HT-29 (cell line): Measurements from ENCODE around the gene TTC29. TPM values are rescaled to one million over a fixed set of nuclear protein-coding genes. Genes with fewer than 3 reads are reported as not detected.
"Not testable (repeated sequence)": the region's sequence is repeated elsewhere in the genome, so short reads cannot be mapped to it uniquely, and the experiment has no call there.

Experiments
- DNase-seq: peaks from one replicate; pipeline ENCODE4 v3.0.0-alpha.2; 2015; ENCODE audit warnings: low spot score
- total RNA-seq: library from RNA; depleted of rRNA; stranded (reverse); fragments of >200 nt; shearing (Covaris generic); gene quantifications from 2 replicates; pipeline ENCODE4 v1.2.3, GENCODE V29; 2014

The TTC29 gene
- total RNA-seq, 1 experiment from 2014 or later, result not detected

DNA sequence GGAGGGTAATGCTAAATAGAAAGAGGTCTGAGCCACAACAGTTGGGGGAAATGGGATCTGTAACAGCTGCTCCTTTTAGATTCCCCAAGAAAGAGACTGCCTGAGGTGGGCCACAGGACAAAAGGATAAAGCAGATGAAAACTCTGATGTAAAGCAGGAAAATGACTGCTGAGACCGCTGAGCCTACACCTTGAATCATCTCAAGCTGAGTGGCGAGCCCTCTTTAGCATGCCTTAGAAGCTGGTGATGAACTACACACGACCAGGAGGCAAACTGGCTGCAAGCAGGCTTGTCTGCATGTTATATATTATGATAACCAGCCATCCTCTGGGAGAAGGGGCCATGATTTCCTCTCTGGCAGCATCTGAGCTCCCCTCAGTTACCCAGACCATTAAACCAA lies 88.4 kb downstream of the TTC29 start:
- DNase-seq, result no peak

DNA sequence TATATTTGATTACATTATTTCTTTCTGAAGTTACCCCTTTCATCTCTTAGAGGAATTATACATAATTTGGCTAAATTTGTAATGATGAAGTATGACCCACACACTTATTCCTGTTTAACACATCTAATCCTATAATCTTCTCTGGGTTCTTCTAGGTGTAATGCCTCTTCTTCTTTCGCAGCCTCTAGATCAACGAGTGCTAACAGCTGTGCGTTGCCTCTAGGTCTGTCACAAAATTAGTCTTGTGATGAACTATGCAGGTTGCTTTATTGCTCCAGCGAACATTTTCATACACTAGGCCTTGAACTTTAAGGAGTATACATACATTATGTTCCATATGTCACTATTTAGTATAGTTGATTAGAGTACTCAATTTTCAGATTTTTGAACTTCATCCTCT lies 89.9 kb downstream of the TTC29 start:
- no peak for DNase-seq

DNA sequence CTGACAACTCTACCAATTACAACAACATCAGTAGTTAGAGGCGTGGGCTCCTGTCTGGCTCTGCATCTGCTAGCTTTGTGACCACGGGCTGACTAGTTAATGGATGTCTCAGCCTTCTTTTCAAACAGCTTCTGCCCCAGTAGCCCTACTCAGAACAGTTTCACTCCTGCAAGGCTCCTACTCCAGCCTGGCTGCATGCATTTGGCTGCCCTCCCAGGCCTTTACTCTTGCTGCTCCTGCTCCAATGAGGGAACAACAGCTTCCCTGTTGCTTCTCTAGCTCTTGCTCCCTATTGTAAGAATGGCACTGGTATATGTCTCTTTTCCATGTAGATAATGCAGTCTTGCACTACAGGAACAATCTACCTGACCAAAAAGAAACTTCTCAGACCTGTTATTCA lies 93.3 kb downstream of the TTC29 start:
- no peak for DNase-seq

DNA sequence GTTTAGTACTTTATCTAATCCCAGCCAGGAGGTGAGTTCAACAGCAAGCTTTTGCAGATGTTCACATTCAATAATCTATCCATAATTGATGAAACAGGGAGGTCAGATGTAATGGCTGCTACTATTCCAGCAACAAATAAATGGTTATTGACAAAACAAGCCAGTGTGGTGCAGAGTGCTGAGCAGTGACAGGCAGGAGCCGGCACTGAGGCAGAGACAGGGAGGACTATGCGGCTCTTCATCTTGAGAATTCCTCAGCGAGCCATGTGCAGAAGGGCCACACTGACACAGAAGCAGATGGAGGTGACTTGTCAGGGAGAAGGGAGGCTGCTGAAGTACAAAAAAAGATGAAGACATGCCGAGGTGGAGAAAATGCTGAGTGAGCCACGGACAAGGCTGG lies 98.3 kb downstream of the TTC29 start:
- DNase-seq, result no peak

DNA sequence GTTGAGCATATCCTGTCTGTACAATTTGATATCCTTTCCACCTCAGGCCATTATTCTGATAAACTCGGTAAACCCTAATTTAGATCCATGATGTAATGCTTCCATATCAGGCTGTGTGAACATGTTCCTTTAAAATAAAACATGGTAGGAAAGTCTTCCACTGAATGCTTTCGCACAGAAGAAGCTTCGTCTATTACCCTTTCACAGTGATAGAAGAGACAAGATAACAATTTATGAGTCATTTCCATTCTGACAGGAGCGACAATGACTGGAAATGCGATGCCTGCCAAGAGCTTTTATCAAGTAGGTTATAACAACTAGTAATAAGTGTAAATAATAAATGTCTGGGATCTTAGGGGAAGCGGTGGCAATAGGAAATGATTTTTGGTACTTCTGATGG lies 98.8 kb downstream of the TTC29 start:
- no peak for DNase-seq

DNA sequence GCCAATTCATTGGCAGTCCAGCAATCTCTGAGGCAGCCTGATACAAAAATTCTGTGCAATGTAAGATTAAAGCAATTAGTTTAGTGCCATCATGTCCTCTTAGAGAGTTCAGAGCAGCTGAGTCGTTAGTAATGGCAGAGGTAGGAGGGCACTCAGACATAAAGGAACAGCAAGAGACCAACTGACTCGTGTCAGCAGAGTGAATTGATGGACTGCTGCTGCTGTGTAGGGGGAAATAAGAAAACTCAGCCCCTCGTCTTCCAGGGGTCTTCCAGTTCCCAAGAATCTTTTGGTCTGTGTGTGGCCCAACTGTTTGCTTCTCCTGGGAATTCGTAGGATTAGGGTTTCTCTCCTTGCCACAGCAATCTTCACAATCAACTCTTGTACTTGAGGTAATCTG lies 100.9 kb downstream of the TTC29 start:
- no peak for DNase-seq

DNA sequence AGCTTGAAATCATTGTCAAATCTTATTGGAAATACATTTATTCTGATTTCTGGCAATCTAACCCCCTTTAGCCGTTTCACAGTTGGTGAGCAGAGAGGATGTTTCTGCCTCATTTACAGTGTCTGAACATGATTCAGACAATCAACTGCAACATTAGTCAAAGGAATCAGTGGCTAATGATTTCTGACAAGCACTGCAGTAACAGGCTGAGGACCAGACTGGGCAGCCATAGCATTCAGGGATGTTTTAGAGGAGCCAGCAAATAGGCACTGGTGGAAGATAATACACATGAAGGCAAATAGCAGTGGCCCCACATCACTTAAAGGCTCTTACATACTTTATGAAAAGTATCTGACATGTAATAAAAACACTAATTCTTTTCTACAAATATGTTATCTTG lies 102.8 kb downstream of the TTC29 start:
- DNase-seq, result no peak

DNA sequence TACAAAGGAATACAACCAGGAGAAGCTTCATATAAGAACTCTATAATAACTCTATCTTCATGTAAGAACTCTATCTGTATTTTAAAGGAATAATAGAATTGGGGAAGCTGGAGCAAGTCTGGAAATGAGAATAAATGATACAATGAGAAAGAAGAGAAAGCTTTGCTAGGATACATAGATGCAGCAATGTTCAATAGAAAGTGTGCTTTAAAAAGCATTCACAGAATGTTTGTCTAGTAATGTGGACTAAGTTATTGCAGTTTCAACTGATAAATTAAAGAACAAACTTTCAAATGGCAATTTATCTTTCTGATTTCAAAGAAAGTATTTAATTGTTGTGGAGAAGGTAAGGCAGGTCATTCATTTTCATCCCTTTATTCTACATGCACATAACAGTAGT lies 104.9 kb downstream of the TTC29 start:
- DNase-seq, result no peak

DNA sequence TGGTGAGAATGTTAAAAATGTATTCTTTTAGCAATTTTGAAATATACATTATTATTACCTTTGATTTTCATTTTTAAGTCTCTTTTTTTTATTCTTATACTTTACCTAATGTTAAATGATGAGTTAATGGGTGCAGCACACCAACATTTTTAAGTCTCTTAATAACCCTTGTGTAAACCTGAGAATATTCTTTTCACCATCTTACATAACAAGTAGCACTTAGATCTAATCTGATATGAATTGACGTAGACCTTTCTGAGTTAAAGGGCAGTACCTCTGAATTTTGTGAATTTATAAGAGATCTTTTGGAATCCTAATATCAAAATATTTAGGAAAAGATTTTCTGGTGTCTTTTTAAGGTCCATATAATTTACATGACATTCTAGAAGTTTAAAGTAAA lies 110.6 kb downstream of the TTC29 start:
- DNase-seq, result no peak

DNA sequence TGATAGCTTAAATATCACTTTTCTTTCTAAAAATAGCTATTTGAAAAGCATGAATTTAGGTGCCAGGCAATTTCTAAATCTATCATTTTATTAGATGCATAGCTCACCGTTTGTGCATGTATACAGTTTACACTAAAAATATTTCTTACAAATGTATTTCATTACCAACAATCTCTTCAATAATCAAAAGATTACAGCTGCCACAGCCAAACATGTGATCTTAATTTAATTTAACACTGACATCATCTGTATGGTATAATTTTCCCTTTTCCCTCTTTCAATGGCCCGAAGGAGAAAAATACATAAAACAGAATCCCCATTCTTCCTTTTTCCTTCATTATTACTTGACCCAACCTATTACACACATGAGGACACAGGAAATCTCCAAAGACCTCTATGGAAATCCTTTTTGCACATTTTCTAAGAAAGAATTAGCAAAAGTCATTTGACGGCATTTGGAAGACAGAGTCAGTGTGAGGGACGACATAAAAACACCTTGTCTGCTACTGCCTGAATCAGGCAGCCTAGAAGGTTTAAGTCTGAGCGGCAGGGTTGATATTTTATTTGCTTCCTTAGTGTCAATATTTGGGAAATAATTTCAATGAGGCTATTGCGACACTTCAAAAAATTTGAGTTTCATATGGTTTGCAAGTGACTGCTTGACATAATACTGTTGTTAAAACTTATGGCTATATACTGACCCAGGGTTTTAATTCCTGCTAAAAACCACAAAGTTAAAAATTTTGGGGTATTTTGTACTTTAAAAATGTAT lies 111.2 kb downstream of the TTC29 start:
- DNase-seq, result no peak

DNA sequence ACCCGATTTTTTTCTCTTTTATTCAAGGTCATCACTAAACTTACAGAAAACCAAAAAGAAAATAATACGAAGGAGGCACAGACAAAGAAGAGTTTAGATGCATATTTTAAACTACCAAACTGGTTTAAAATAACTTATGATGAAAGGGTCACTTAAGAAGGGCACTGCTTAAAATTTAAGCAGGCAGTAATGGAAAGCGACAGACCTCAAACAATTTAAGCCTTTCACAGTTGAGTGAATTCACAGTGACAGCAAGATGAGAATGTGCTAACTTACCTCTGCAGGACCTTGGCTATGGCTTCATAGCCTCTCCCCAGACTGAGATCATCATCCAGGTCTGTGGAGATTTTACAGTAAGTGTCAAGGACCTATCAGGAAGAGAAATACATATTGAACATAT lies 112.1 kb downstream of the TTC29 start:
- DNase-seq, result no peak

DNA sequence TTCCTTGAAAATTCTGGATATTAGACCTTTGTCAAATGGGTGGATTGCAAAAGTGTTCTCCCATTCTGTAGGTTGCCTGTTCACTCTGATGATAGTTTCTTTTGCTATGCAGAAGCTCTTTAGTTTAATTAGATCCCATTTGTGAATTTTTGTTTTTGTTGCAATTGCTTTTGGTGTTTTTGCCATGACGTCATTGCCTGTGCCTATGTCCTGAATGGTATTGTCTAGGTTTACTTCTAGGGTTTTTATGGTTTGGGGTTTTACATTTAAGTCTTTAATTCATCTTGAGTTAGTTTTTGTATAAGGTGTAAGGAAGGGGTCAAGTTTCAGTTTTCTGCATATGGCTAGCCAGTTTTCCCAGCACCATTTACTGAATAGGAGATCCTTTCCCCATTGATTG lies 122.7 kb downstream of the TTC29 start:
- DNase-seq, result not testable (repeated sequence)

DNA sequence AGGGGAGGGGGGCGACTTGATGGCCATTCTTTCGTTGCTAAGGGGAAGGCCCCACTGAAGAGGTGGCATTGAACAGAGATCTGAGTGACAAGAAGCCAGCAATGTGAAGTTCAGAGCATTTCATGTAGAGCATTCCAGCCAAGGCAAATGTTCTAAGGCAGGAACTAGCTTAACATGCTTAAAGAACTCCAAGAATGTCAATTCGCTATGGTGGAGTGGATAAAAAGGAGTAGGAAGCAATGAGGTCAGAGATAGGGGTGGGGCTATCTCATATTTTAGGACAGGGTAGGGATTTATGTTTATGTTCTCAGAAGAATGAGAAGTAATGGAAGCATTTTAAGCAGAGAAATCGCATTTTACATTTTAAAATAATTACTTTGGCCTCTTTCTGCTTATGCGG lies 130.9 kb downstream of the TTC29 start:
- DNase-seq, result no peak

DNA sequence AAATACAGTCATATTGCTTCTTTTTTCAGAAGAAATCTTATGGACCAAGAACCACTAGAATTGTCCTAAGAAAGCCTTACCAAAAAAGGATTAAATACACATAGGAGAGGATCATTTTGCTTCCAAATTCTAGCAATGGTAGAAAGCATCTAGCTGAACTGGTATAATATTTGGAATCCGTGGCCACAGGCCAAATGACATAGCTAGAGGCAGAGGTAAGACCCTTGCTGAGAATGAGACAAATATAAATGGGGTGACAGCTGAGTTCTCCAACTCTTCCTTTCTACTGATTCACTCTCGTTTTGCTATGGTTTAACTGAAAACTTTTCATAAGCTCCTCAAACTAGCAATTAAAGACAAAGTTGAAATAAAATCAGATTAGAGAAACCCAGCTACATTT lies 150.0 kb downstream of the TTC29 start:
- DNase-seq, result no peak

DNA sequence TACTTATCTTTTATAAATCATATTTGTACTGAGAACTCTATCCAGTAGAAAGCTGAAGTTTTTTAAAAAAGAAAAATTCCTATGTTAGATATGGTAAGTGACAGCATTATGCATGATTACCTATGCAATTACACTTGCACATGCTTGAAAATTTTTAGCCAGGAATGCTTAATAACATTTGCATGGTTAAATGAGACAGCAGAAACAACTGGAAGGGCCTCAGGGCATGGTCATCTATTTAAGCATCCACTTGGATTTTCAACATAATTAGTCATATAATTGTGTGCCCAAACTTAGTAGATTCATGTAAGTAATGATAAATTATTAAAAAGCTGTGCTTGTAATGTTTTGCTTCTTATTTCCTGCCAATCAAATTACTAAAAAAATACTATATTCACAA lies 151.9 kb downstream of the TTC29 start:
- no peak for DNase-seq

DNA sequence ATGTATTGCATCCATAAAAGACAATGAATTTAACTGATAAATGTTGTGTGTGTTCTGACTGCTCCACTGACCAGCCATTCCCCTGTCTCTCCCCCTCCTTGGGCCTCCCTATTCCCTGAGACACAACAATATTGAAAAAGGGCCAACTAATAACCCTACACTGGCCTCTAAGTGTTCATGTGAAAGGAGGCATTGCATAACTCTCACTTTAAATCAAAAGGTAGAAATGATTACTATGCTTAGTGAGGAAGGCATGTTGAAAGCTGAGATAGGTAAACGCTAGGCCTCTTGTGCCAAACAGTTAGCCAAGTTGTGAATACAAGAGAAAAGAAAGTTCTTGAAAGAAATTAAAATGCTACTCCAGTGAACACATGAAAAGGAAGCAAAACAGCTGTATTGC lies 154.2 kb downstream of the TTC29 start:
- DNase-seq, result no peak

DNA sequence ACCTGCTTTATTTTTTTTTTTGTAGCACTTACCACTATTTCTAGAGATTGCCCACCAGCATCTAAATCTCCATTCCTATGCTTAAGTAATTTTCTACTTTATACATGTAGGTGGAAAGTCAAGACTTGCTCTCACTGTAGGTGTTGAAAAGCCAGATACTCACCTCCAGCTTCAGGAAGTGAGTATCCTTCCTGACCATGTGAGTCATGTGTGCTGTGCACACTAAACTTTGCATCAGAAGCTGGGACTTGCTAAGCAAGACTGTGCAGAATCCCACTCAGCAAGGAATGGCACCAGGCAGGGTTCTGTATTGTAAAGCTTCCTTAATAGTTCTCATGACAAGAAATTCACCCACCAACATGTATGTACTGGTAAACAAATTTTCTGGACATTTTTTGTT lies 155.1 kb downstream of the TTC29 start:
- no peak for DNase-seq

DNA sequence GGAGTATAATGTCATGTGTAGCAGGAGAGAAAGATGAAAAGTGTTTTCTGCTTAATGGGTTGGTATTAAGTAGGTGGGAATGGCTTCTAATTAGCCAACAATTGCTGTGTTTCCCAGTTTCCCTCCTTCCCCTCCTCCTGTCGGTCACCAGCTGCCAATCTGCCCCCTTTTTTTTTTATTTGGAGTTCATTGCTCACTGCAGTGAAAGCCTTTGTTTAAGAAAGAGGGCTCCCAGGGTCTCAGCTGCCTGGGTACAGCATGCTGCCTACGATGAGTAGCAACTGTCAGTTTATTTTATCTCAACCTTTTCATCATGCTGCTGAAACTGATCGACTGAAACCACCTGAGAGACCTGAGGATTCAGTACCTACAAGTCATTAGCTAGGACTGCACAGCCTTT lies 157.9 kb downstream of the TTC29 start:
- no peak for DNase-seq

DNA sequence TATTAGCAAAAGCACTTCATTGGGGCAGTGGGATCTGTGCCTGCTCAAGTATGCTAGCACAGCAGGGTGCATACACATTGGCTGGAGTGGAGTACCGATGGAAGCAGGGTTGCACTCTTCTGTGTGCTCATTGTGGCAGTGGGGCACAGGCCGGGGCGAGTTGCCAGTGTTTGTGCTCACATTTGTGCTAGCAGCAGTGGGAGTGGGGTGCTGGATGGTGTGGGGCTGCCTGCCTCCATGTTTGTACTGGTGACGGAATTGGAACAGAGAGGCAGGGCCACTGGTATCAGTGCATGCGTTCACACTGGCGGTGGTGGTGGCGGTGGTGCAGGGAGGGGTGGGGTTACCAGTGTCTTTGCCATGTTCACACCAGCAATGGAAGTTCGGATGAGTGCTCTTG lies 169.0 kb downstream of the TTC29 start:
- no peak for DNase-seq

DNA sequence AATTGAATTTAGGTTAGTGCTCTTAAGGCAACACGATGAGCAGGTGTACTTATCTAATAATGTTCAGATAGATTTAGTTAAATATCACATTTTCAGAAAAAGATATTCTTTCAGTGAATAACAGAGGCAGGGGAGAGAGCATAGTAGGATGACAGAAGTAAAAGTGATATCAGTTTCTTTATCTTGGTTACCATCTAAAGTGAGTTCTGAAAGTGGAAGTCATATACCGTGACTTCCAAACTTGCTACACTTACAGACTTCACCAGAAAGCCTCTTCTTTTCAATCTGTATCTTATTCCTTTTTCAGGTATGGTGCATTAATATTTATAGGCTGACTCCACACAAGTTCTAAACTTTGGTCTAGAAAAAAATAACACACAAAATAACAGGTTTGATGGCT lies 182.1 kb downstream of the TTC29 start:
- DNase-seq, result no peak

DNA sequence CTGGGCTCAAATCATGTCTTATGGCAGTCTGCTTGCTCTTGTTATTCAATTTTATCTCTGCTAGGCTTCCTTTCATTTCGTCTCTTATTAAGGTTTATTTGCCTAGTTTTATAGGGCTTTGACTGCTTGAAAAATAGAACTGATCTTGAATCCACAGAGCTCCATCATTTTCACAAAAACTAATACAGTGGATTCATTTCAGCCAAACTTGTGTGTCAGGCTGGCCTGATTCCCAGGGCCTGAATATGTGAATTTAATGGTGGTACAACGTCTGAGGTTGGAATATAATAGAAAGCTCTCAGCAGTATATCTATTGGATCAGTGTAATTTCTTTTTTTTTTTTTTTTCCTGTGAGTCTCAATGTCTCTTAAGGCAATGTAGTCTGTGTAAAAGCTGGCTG lies 183.6 kb downstream of the TTC29 start:
- no peak for DNase-seq

DNA sequence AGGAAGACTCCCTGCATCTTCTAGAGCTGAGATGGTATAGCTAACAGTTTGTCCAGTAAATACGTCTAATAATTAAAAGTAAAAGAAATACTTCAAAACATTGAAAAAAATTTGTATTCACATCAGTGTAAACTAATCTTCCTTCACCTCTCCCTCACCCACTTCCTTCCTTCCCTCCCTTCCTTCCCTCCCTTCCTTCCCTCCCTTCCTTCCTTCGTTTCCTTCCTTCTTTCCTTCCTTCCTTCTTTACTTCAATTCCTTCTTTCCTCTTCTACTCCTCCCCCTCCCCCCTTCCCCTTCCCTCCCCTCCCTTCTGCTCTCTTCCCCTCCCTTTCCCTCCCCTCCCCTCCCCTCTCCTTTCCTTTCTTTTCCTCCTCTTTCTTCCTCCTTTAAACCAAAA lies 203.2 kb downstream of the TTC29 start:
- no peak for DNase-seq

DNA sequence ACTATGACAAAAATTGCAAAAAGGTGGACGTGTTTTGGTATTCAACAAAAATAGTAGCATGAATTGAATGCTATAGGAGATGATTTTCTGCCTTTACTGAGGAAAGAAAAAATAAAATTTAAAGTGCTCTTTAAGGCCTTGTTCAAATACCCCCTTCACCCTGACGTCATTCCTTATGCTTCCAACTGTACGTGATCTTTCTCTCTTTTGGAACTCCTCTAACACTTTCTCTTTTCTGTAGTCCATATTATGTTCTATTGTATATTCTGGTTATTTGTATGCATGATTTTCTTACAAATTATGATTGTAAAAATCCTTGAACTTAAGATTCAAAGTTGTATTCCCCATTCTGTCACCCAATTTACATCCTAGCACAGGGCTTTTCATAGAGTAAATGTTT lies 206.5 kb downstream of the TTC29 start:
- DNase-seq, result no peak

DNA sequence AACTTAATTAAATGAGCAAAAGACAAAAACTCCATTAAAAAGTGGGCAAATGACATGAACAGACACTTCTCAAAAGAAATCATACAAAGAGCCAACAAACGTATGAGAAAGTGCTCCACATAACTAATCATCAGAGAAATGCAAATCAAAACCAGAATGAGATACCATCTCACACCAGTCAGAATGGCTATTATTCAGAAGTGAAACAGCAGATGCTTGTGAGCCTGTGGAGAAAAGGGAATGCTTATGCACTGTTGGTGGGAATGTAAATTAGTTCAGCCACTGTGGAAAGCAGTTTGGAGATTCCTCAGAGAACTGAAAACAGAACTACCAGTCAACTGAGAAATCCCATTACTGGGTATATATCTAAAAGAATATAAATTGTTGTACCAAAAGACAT lies 222.1 kb downstream of the TTC29 start:
- not testable (repeated sequence) for DNase-seq
